GM21723 (cell line): ENCODE results near the gene RPS6KA5.
A peak's percentile ranks its signal among the peaks of the same experiment; 100 is the strongest.
"Not testable (repeated sequence)": the region's sequence is repeated elsewhere in the genome, so short reads cannot be mapped to it uniquely, and the experiment has no call there.

ENCODE experiments used
- ATAC-seq: cut with Tn5 transposase; IDR thresholded peaks from one replicate; pipeline ENCODE4 v1.9.1; 2021; ENCODE audit warnings: mild to moderate bottlenecking, moderate library complexity; ENCODE audit not compliant: unreplicated experiment

The RPS6KA5 gene

GRCh38 chr14:90953643-90954042 is 106.8 kb downstream of the RPS6KA5 start:
- ATAC-seq: not testable (repeated sequence)

DNA sequence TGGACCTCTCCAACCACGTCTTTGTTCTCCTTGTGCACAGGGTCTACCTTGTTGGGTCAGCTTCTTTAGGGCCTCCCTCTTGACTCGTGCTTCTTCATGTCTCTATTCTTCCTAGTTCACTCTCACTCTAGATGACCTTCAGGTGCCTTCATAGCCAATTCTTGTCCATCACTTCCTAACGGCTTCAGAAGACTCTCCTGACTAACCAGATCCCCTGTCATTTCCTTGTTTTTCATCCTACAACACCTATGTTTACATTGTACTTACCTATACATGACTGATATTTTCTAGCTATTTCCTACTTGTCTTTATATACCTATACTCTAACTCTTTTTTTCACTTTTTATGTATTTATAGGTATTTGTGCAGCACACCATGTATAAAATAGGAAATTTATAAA is 117.1 kb downstream of the RPS6KA5 start:
- no peak for ATAC-seq

GRCh38 chr14:90942511-90942910 is 117.9 kb downstream of the RPS6KA5 start:
- no peak for ATAC-seq

DNA sequence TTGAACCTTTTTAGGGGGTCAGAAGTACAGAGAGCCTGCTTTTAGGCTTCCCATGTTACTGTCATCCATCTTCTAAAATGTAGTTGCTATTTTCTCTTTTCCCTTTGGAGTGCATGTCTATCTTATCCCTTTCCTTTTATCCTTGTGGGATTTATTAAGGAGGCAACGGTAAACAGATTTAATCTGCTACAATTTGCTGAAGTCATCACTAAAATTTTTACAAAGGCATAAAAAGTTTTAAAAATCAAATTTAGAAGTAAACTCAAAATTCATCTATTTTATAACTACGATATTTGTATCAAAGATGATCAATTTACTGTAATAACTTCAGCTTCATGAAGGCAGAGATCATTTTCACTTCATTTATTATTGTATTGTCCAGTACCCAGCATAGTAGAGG is 118.7 kb downstream of the RPS6KA5 start:
- no peak for ATAC-seq

DNA sequence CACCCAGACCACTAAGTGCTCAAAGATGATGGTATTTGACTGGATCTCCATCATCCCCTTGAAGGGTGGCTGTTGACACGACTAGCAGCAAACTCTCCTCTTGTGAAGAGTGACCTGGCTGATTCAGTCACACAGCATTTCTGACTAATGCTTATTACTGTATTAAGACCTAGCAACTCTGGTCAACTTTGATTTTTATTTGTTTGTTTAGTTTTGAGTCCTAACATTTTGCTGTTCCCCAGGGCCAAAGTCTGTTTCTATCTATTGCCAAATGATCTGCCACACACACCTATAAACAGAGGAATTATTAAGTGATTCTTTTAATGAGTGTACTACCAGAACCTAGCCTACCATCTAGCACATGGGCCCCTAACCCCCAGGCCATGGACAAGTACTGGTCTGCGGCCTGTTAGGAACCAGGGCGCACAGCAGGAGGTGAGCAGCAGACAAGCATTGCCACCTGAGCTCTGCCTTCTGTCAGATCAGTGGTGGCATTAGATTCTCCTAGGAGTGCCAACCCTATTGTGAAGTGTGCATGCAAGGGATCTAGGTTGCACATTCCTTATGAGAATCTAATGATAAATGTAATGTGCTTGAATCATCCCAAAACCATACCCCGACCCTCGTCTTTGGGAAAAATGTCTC is 120.0 kb downstream of the RPS6KA5 start:
- no peak for ATAC-seq

GRCh38 chr14:90939252-90939795 is 121.1 kb downstream of the RPS6KA5 start:
- not testable (repeated sequence) for ATAC-seq

- no peak for ATAC-seq
Observed at GRCh38 chr14:90938615-90939014, 121.8 kb downstream of the RPS6KA5 start.

- no peak for ATAC-seq
Observed at GRCh38 chr14:90936757-90937440, 123.5 kb downstream of the RPS6KA5 start.

DNA sequence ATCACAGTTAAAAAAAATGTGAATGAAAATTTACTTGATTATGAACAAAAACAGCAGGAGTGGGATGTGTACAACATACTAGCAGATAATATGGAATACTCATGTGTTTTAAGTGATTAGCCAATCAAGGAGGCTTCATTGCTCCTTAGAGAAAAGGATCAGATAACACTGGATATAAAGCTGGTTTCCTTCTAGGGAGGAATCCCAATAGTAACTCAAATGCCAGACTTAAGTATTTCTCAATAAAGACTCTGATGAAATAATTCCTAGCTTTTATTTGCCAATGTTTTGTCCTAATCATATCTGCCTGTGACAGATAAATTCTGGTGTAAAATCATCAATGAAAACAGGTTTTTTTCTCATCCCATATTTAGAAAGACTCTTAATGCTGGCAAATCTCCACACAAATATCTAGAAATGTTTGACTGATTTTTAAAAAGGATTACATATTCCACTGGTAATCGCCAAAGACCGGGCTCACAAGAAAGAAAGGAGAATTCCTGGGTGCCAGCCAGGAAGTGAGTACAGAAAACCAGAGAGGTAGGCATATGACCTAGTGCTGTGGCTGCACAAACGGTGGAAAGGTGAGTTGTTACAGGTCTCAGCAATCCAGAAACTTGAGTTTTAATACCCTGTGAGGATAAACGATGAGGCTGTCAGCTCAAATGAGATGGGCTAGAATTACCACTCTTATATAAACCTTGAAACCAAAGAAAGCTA is 135.7 kb downstream of the RPS6KA5 start:
- no peak for ATAC-seq

- ATAC-seq: no peak
Observed at GRCh38 chr14:90922141-90922540, 138.3 kb downstream of the RPS6KA5 start.

- ATAC-seq: no peak
Observed at GRCh38 chr14:90911121-90911520, 149.3 kb downstream of the RPS6KA5 start.

GRCh38 chr14:90907178-90907577 is 153.3 kb downstream of the RPS6KA5 start:
- no peak for ATAC-seq

DNA sequence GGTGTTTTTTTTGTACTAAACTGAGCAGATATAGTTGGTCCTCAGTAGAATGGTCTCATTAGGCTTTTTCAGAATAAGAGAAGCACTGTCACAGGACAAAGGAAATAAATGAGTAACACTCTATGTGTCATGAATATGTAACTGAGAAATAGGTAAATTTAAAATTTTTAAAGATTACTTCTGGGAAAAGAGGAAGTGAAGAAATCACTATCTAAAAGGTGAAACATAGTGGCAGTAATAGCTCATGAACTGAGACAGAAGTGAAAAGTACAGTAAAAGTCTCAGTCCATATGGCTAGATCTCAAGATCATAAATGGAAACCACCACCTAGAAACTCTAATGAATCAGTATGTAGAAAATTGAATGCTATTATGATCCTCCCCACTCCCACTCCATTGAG is 154.9 kb downstream of the RPS6KA5 start:
- peak; percentile 91 for ATAC-seq

GRCh38 chr14:90903101-90903500 is 157.3 kb downstream of the RPS6KA5 start:
- no peak for ATAC-seq

DNA sequence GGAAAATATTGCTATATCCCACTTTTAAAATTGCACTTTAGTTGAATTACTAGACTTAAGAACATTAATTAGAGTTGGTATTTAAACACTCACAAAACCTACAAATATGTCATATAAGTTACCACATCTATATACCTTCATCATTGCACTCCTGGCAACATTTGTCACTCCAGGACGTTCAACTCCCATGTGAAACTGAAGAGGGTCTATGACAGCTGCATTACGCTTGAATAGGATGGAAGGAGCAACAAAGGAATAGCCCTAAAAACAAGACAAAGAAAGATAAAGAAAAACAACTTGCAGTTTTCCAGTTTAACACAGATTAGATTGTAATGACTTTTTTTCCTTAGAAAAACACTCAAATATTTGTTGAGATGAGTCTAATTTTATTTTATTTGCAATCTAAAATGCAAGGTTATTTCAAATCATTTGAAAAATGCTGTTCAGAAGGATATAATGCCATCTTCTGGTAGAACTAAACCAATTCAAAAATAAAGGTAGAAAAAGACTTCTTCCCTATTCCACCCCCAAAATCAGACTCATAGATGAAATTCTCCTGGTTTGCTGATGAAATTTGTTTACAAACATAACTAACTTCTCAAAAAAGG is 159.9 kb downstream of the RPS6KA5 start:
- ATAC-seq: no peak

DNA sequence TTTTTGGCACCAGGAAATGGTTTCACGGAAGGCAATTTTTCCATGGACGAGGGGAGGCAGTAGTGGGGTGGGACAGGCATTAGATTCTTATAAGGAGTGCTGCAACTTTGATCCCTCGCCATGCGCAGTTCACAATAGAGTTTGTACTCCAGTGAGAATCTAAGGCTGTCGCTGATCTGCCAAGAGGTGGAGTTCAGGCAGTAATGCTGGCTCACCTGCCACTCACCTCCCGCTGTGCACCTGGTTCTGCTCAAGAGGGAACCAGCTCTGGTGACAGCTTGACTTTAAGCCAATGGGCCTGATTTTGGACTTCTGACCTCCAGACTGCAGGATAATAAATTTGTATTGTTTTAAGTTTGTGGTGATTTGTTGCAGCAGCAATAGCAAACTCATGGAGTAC is 163.4 kb downstream of the RPS6KA5 start:
- ATAC-seq: no peak

DNA sequence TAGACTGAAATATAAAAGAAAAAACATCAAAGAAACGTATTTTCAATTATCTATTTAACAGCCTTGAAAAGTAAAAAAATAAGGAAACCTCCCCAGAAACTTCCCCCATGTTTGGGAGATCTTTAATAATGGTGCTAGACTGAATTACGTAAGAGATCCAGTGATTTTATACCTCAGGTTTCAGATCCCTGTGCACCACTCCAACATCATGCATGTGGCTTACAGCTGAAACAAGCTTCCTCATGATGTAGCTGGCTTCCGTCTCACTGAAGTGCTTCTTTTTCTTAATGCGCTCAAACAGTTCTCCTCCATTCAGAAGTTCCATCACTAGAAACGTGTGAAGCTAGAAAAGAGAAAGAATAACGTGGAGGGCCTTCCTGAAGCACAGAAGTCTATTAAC is 166.2 kb downstream of the RPS6KA5 start:
- ATAC-seq: no peak

GRCh38 chr14:90893510-90893909 is 166.9 kb downstream of the RPS6KA5 start:
- ATAC-seq: no peak

DNA sequence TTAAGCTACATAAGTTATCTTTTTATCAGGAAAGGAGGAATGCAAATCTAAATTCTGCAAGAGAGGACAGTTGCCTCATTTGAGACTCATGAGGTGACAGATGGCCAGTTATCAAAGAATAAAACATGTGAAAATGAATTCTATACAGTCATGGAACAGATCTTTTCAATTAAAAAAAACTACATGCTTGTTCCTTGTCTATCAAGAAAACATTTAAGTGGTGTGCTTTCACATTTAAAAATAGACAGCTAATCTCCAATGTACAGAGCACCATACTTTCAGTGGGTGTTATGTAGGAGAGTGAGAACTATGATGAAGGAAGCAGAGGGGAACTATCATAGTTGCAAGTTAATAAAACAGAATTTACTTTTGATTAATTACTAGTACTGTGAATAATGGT is 167.5 kb downstream of the RPS6KA5 start:
- no peak for ATAC-seq

GRCh38 chr14:90891326-90891725 is 169.1 kb downstream of the RPS6KA5 start:
- no peak for ATAC-seq

DNA sequence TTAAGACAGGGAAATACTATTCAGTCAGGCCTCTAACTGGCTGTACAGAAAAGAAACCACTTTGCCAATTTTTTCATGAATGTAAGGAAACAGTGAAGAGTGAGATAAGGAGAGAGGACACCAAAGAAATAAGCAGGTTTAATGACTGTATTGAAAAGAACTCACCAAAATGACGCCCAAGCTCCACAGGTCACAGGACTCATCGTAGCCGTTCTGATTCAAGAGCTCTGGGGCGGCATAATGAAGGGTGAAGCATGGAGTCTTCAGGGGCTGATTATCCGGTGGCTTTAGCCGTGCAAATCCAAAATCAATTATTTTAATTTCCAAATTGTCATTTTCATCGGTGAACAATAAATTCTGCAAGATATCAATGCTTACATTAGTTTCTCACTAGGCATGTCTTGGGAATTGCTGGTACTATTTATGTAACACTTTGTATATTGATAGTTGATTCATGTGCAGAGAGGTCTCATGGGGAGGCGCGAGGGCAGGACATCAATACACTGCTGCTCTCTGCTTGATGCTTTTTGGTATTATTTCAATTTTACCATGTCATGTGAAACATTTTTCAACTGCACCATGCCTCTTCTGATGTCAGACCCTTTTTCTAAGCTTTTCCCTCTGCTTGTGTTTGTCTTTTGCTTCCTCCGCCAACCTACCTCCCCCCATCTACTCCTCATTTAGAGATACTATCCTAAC is 170.0 kb downstream of the RPS6KA5 start:
- no peak for ATAC-seq
